ENCODE data around the gene ZCCHC8. TPM values are rescaled to one million over a fixed set of nuclear protein-coding genes. Genes with fewer than 3 reads are reported as not detected.

The ZCCHC8 gene
- total and polyA plus RNA-seq, 2 of the 8 experiments (the other 6 are each of a cell fraction or from before 2014, with no cell fraction given), result 13.8 to 28.9 TPM

GRCh38 chr12:122452701-122453285 lies 47.9 kb downstream of the ZCCHC8 start:
- POLR2A ChIA-PET (ENCODE audit: partially characterized antibody), result interaction anchor here (1.2 to 1.3 kb wide), 2 partner anchors 8 to 48 kb away, joined by 3 to 7 read pairs; partner anchors contain the start of gene ZCCHC8
- FAIRE-seq, result no peak
- 89% methylated on average over 11 of the region's 11 CpGs; no CpG with 5 or more reads in 1 of the 2 experiments for WGBS, 2 experiments (ENCODE audit: extremely low coverage in 1 of 2, insufficient coverage in 1 of 2, insufficient read length in 1 of 2, insufficient replicate concordance in 2 of 2, low coverage in 1 of 2, low lambda C conversion rate in 2 of 2, missing lambda C conversion rate in 1 of 2)

More at GRCh38 chr12:122452701-122453285, 47.9 kb downstream of the ZCCHC8 start:
- no peak overlapping the region for H3K27ac ChIP-seq (ENCODE audit: low read depth, low read length)
- H3K4ac ChIP-seq (replicated peaks; ENCODE audit: insufficient read length, low read depth, low read length), result no peak overlapping the region
- no peak overlapping the region for H3K18ac ChIP-seq (ENCODE audit: extremely low read depth, low read length)
- no peak overlapping the region for H3K9ac ChIP-seq (replicated peaks in 1 of 4; ENCODE audit: extremely low read depth in 1 of 4, low read depth in 3 of 4, low read length in 3 of 4)
- no peak overlapping the region for H2BK5ac ChIP-seq (ENCODE audit: low read depth, low read length)
- H3K79me1 ChIP-seq (ENCODE audit: low read depth, low read length), result no peaks in the 10 kb centered on the region
- H2BK20ac ChIP-seq (ENCODE audit: low read length), result no peak overlapping the region
- no peak overlapping the region for H3K23ac ChIP-seq (ENCODE audit: insufficient read length)
- no peaks in the 10 kb centered on the region for H3K4me1 ChIP-seq (replicated peaks in 1 of 4; ENCODE audit: control insufficient read depth in 3 of 4, insufficient read depth in 4 of 4, low read length in 3 of 4)
- no peak for DNase-seq (ENCODE audit: low read depth in 1 of 2, low spot score in 2 of 2)
- H4K91ac ChIP-seq (replicated peaks; ENCODE audit: insufficient read length, low read length), result no peak overlapping the region
- no peak overlapping the region for H3K4me2 ChIP-seq (ENCODE audit: insufficient read depth in 1 of 2, low read depth in 2 of 2, low read length in 2 of 2)
- no peaks in the 10 kb centered on the region for H3K79me2 ChIP-seq (ENCODE audit: control insufficient read depth in 1 of 2, insufficient read depth in 2 of 2, low read length in 2 of 2)
- no peak overlapping the region for H3K14ac ChIP-seq (ENCODE audit: insufficient read length)
- H2AK5ac ChIP-seq (ENCODE audit: low read depth, low read length), result no peak overlapping the region
- no peak overlapping the region for H2BK120ac ChIP-seq (replicated peaks; ENCODE audit: low read depth, low read length)
- H4K8ac ChIP-seq (ENCODE audit: extremely low read depth, insufficient read depth, low read length), result no peak overlapping the region
- peak overlapping the region; percentile 66 for H2AFZ ChIP-seq (ENCODE audit: low read length)
- no peaks in the 10 kb centered on the region for H3K23me2 ChIP-seq (ENCODE audit: low read depth, low read length)
- H2BK15ac ChIP-seq (ENCODE audit: low read length), result no peak overlapping the region
- CTCF ChIA-PET (ENCODE audit: partially characterized antibody), result interaction anchor here (1.4 kb wide), 1 partner anchor 19 kb away, joined by 3 read pairs; no protein-coding TSS in a partner anchor
- no peak overlapping the region for H3K4me3 ChIP-seq (ENCODE audit: extremely low read depth in 1 of 4, insufficient read depth in 2 of 4, low read depth in 3 of 4, low read length in 4 of 4)
- no peaks in the 10 kb centered on the region for H3K27me3 ChIP-seq (replicated peaks in 1 of 4; ENCODE audit: control insufficient read depth in 3 of 4, extremely low read depth in 1 of 4, insufficient read depth in 3 of 4, low read length in 3 of 4)
- no peaks in the 10 kb centered on the region for H3K9me3 ChIP-seq (ENCODE audit: insufficient read depth in 2 of 2, low read depth in 1 of 2, low read length in 1 of 2)
- H4K20me1 ChIP-seq (replicated peaks in 1 of 2; ENCODE audit: control insufficient read depth in 1 of 2, insufficient read depth in 2 of 2, low read length in 2 of 2), result no peaks in the 10 kb centered on the region
- no peak for TF ChIP-seq SAP30 (IDR thresholded peaks at IDR 0.05; ENCODE audit: insufficient read depth, insufficient replicate concordance, low read length)
- no peak for TF ChIP-seq SUZ12 (IDR thresholded peaks at IDR 0.05; ENCODE audit: low read length)
- no peak for TF ChIP-seq TAF7 (optimal IDR thresholded peaks at IDR 0.05; ENCODE audit: borderline replicate concordance, low read depth, low read length)
- TF ChIP-seq GTF2F1 (IDR thresholded peaks at IDR 0.05; ENCODE audit: borderline replicate concordance, low read depth, low read length), result no peak
- TF ChIP-seq GABPA (IDR thresholded peaks at IDR 0.05; ENCODE audit: borderline replicate concordance, insufficient read depth, low read length), result no peak
- no peak for TF ChIP-seq SP4 (IDR thresholded peaks at IDR 0.05; ENCODE audit: low read length)
- no peak for TF ChIP-seq SIN3A (conservative IDR thresholded peaks at IDR 0.05 in 1 of 2, IDR thresholded peaks at IDR 0.05 in 1 of 2; ENCODE audit: low read depth in 1 of 2, low read length in 2 of 2)
- no peak overlapping the region for H2BK12ac ChIP-seq (ENCODE audit: low read depth, low read length)
- H4K5ac ChIP-seq (ENCODE audit: insufficient read length, low read depth, low read length), result no peak overlapping the region
- H3K56ac ChIP-seq (replicated peaks; ENCODE audit: insufficient read length, low read depth, low read length), result no peak overlapping the region
- no peaks in the 10 kb centered on the region for H3K36me3 ChIP-seq (ENCODE audit: control insufficient read depth in 2 of 4, insufficient read depth in 4 of 4, low read length in 3 of 4)

All from H1 (cell line).